Hepatocyte (in vitro differentiated cells): ENCODE measurements around the gene CASQ1. TPM values are rescaled to one million over a fixed set of nuclear protein-coding genes. Genes with fewer than 3 reads are reported as not detected.

Experiments used
- DNase-seq: peaks from one replicate; pipeline ENCODE4 v3.0.0-alpha.2; 2016; ENCODE audit warnings: low spot score
- H2AFZ ChIP-seq: fragments of 200-600 bp; sonication (generic); 2 replicates; pipeline ENCODE4 v1.6.0; 2016; ENCODE audit warnings: antibody characterized with exemption, mild to moderate bottlenecking
- H3K27ac ChIP-seq: fragments of 200-600 bp; sonication (generic); 2 replicates; pipeline ENCODE4 v1.5.1; 2016; ENCODE audit warnings: mild to moderate bottlenecking
- H3K27me3 ChIP-seq: fragments of 200-600 bp; sonication (generic); 2 replicates; pipeline ENCODE4 v1.6.1; 2016
- H3K36me3 ChIP-seq: fragments of 200-600 bp; sonication (generic); replicated peaks from 2 replicates; pipeline ENCODE4 v1.5.1; 2016; ENCODE audit warnings: low read depth; ENCODE audit not compliant: insufficient read depth
- H3K4me1 ChIP-seq: fragments of 200-600 bp; sonication (generic); 2 replicates; pipeline ENCODE4 v1.5.1; 2016; ENCODE audit warnings: mild to moderate bottlenecking, moderate library complexity; ENCODE audit not compliant: insufficient read depth
- H3K4me2 ChIP-seq: fragments of 200-600 bp; sonication (generic); 2 replicates; pipeline ENCODE4 v1.6.0; 2016
- H3K4me3 ChIP-seq: fragments of 200-600 bp; sonication (generic); 2 replicates; pipeline ENCODE4 v1.5.1; 2016; ENCODE audit warnings: mild to moderate bottlenecking
- H3K79me2 ChIP-seq: fragments of 200-600 bp; sonication (generic); 2 replicates; pipeline ENCODE4 v1.6.0; 2017; ENCODE audit warnings: mild to moderate bottlenecking
- H3K9me2 ChIP-seq: fragments of 200-600 bp; sonication (generic); replicated peaks from 2 replicates; pipeline ENCODE4 v1.6.0; 2017; ENCODE audit warnings: mild to moderate bottlenecking; ENCODE audit not compliant: insufficient read depth
- H3K9me3 ChIP-seq: fragments of 200-600 bp; sonication (generic); 2 replicates; pipeline ENCODE4 v1.5.1; 2016; ENCODE audit warnings: low read depth, mild to moderate bottlenecking
- H4K20me1 ChIP-seq: fragments of 200-600 bp; sonication (generic); 2 replicates; pipeline ENCODE4 v1.6.0; 2016; ENCODE audit warnings: mild to moderate bottlenecking; ENCODE audit not compliant: insufficient read depth, poor library complexity, severe bottlenecking
- EZH2 ChIP-seq: fragments of 200-600 bp; sonication (generic); IDR thresholded peaks from 2 replicates; pipeline ENCODE4 v1.6.1; 2016; ENCODE audit warnings: antibody characterized with exemption, mild to moderate bottlenecking, borderline replicate concordance
- EZH2phosphoT487 ChIP-seq: fragments of 200-600 bp; sonication (generic); IDR thresholded peaks from one replicate; pipeline ENCODE4 v1.6.1; 2018; ENCODE audit warnings: antibody characterized with exemption, mild to moderate bottlenecking, low read depth, moderate library complexity; ENCODE audit not compliant: unreplicated experiment, severe bottlenecking
- WGBS: methylation state at CpG from one replicate; pipeline ENCODE4 v1.1.6; 2016; ENCODE audit warnings: low lambda C conversion rate; ENCODE audit errors: missing lambda C conversion rate; 5-methylcytosine and 5-hydroxymethylcytosine counted together
- polyA plus RNA-seq: library from polyadenylated mRNA; unstranded; fragments of >200 nt; fragmentation: Nextera tagmentation; extraction: Ambion mirVana; gene quantifications from 2 replicates; pipeline ENCODE4 v1.2.1, GENCODE V29; 2016
- total RNA-seq: library from RNA; depleted of rRNA; stranded (reverse); fragments of >200 nt; gene quantifications from 2 replicates; pipeline ENCODE4 v1.2.3, GENCODE V29; 2014
- TF ChIP-seq, protein P1 (sequence below): fragments of 200-600 bp; sonication (generic); IDR thresholded peaks from 2 replicates; pipeline ENCODE4 v1.5.1; 2016; ENCODE audit warnings: antibody characterized with exemption, mild to moderate bottlenecking; ENCODE audit not compliant: poor library complexity

CASQ1 gene
- total and polyA plus RNA-seq, 2 experiments from 2014 or later, result 0.51 TPM; not detected in 1

DNA sequence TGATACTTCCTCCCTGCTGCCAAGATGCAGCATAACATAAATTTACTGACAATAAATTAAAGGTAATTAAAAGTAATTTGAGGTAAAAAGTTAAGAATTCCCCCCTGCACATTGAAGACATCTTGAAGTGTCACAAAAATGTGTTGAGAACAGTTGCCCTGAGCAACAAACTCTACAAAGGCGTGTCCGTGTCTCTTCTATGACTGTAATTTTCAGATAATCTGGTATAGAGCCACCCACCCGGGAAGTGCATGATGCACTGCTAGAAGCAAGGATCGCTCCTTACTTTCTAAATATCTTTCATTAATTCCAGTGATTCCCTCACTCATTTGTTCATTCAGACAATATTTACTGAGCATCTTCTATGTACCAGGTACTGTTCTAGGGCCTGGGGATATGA lies 11.0 kb upstream of the CASQ1 start:
- Histone ChIP-seq H3K4me3 (no peak overlapping the region), H3K79me2 (no peaks in the 10 kb centered on the region), H3K4me2 (no peak overlapping the region), H4K20me1 (no peaks in the 10 kb centered on the region), H3K27me3 (no peaks in the 10 kb centered on the region), H3K36me3 (no peaks in the 10 kb centered on the region), H2AFZ (no peak overlapping the region), H3K9me3 (no peaks in the 10 kb centered on the region), H3K9me2 (no peaks in the 10 kb centered on the region), H3K4me1 (no peaks in the 10 kb centered on the region), H3K27ac (no peak overlapping the region)
- no peak for DNase-seq
- WGBS, result 98% methylated on average over 4 of the region's 4 CpGs
- TF ChIP-seq, protein P1, sequence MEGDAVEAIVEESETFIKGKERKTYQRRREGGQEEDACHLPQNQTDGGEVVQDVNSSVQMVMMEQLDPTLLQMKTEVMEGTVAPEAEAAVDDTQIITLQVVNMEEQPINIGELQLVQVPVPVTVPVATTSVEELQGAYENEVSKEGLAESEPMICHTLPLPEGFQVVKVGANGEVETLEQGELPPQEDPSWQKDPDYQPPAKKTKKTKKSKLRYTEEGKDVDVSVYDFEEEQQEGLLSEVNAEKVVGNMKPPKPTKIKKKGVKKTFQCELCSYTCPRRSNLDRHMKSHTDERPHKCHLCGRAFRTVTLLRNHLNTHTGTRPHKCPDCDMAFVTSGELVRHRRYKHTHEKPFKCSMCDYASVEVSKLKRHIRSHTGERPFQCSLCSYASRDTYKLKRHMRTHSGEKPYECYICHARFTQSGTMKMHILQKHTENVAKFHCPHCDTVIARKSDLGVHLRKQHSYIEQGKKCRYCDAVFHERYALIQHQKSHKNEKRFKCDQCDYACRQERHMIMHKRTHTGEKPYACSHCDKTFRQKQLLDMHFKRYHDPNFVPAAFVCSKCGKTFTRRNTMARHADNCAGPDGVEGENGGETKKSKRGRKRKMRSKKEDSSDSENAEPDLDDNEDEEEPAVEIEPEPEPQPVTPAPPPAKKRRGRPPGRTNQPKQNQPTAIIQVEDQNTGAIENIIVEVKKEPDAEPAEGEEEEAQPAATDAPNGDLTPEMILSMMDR, result no peak
- TF ChIP-seq EZH2, result no peak
- no peak for TF ChIP-seq EZH2phosphoT487

DNA sequence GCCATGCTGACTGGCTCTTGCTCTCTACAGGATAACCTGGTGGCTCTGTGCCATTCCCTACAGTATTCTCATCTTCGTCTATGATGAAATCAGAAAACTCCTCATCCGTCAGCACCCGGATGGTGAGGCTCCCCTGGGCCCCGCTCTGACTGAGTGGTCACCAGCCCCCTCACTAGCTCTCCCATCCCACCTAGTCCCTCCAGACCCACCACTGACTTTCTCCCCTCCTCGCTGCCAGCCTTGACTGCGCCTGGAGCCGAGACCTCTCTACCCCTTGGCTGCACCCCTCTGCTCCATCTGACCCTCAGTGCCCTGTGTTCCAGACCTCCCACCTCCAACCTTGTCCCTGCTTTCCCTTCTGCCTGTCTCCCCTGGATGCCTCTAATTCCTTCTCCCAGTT lies 4.1 kb upstream of the CASQ1 start:
- DNase-seq, result no peak
- Histone ChIP-seq H3K9me2 (no peaks in the 10 kb centered on the region), H3K79me2 (no peaks in the 10 kb centered on the region), H2AFZ (no peak overlapping the region), H4K20me1 (no peaks in the 10 kb centered on the region), H3K9me3 (no peaks in the 10 kb centered on the region), H3K4me1 (peaks cover 6% of the 10 kb centered on the region), H3K4me2 (no peak overlapping the region), H3K27ac (no peak overlapping the region), H3K4me3 (no peak overlapping the region), H3K27me3 (no peaks in the 10 kb centered on the region), H3K36me3 (no peaks in the 10 kb centered on the region)
- WGBS, result 88% methylated on average over 7 of the region's 7 CpGs
- TF ChIP-seq EZH2phosphoT487 (no peak), EZH2 (no peak)
- TF ChIP-seq, protein P1, result no peak

DNA sequence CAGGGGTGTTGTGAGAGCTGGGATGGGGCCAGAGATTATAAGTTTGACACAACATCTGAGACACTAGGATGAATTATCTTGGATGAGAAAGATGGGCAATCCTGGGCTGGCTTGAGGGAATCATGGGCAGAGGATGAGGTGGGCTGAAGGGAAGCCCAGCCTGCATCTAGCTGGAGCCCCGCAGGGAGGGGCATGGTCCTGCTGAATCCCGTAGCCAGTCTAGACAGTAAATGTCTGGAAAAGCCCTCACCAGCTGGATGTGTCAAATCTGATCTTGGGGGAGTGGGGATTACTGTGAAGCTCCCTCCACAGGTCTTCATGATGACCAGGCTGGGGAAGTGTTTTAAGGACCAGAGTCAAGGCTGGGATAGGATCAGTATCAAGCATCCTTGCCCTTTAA lies 3.6 kb upstream of the CASQ1 start:
- Histone ChIP-seq H3K9me3 (no peaks in the 10 kb centered on the region), H3K27ac (no peak overlapping the region), H3K4me3 (no peak overlapping the region), H3K4me1 (peaks cover 6% of the 10 kb centered on the region), H3K4me2 (no peak overlapping the region), H3K27me3 (no peaks in the 10 kb centered on the region), H2AFZ (no peak overlapping the region), H4K20me1 (no peaks in the 10 kb centered on the region), H3K79me2 (no peaks in the 10 kb centered on the region), H3K9me2 (no peaks in the 10 kb centered on the region), H3K36me3 (no peaks in the 10 kb centered on the region)
- TF ChIP-seq EZH2 (no peak), EZH2phosphoT487 (no peak)
- TF ChIP-seq, protein P1, result no peak
- 53% methylated on average over 2 of the region's 2 CpGs for WGBS
- DNase-seq, result no peak

DNA sequence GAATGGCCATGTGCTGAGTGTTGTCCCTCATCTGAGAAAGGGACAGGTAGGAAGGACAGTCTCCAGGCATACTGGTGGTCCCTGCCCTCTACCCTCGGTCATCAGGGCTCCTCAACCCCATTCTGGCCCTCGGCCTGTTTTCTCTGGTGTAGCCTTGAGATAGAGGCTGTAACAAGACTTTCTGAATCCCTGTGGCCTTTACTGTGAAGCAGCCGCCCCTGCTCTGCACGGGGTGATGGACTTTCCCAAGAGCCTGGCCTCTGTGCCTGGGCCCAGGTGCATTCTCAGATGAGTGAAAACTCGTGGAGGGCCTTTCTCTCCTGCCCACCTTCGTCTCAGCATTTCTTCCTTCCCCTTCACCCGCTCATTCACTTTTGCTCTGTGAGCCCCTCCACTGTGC lies 3.0 kb upstream of the CASQ1 start:
- Histone ChIP-seq H3K4me2 (no peak overlapping the region), H3K4me1 (peaks cover 6% of the 10 kb centered on the region), H4K20me1 (no peaks in the 10 kb centered on the region), H2AFZ (no peak overlapping the region), H3K79me2 (no peaks in the 10 kb centered on the region), H3K36me3 (no peaks in the 10 kb centered on the region), H3K27me3 (no peaks in the 10 kb centered on the region), H3K9me3 (no peaks in the 10 kb centered on the region), H3K4me3 (no peak overlapping the region), H3K9me2 (no peaks in the 10 kb centered on the region), H3K27ac (no peak overlapping the region)
- 85% methylated on average over 7 of the region's 7 CpGs for WGBS
- TF ChIP-seq EZH2phosphoT487 (no peak), EZH2 (no peak)
- TF ChIP-seq, protein P1, result no peak
- DNase-seq, result no peak
